GM21528 (cell line): ENCODE measurements around the gene PDXDC1.
"Not testable (repeated sequence)": the region's sequence is repeated elsewhere in the genome, so short reads cannot be mapped to it uniquely, and the experiment has no call there.

Experiments used
- ATAC-seq: cut with Tn5 transposase; IDR thresholded peaks from one replicate; pipeline ENCODE4 v1.9.1; 2021; ENCODE audit warnings: mild to moderate bottlenecking, moderate library complexity; ENCODE audit not compliant: unreplicated experiment, low FRiP score

PDXDC1 gene

GRCh38 chr16:15130256-15130932 is 155.6 kb downstream of the PDXDC1 start:
- not testable (repeated sequence) for ATAC-seq

- ATAC-seq = not testable (repeated sequence)
Observed at GRCh38 chr16:15130943-15131700, 156.3 kb downstream of the PDXDC1 start.

GRCh38 chr16:15132719-15133428 is 158.0 kb downstream of the PDXDC1 start:
- not testable (repeated sequence) for ATAC-seq

- ATAC-seq = not testable (repeated sequence)
Observed at GRCh38 chr16:15133554-15133953, 158.7 kb downstream of the PDXDC1 start.

GRCh38 chr16:15134752-15135482 is 160.1 kb downstream of the PDXDC1 start:
- not testable (repeated sequence) for ATAC-seq

GRCh38 chr16:15135483-15136360 is 160.9 kb downstream of the PDXDC1 start:
- not testable (repeated sequence) for ATAC-seq

GRCh38 chr16:15137514-15137913 is 162.7 kb downstream of the PDXDC1 start:
- ATAC-seq = not testable (repeated sequence)

GRCh38 chr16:15140444-15141365 is 165.9 kb downstream of the PDXDC1 start:
- not testable (repeated sequence) for ATAC-seq

GRCh38 chr16:15141586-15141985 is 166.8 kb downstream of the PDXDC1 start:
- ATAC-seq = no peak

GRCh38 chr16:15142107-15142890 is 167.5 kb downstream of the PDXDC1 start:
- ATAC-seq = not testable (repeated sequence)

- not testable (repeated sequence) for ATAC-seq
Observed at GRCh38 chr16:15142891-15143600, 168.2 kb downstream of the PDXDC1 start.

- ATAC-seq = not testable (repeated sequence)
Observed at GRCh38 chr16:15143601-15144091, 168.8 kb downstream of the PDXDC1 start.

GRCh38 chr16:15144092-15144631 is 169.3 kb downstream of the PDXDC1 start:
- not testable (repeated sequence) for ATAC-seq

GRCh38 chr16:15144781-15145417 is 170.1 kb downstream of the PDXDC1 start:
- not testable (repeated sequence) for ATAC-seq

GRCh38 chr16:15145418-15146263 is 170.8 kb downstream of the PDXDC1 start:
- ATAC-seq = not testable (repeated sequence)
